RWPE2 (cell line): ENCODE data around the gene PLA2G4E.
A peak's percentile ranks its signal among the peaks of the same experiment; 100 is the strongest.

ENCODE experiments used
- ATAC-seq: fragments of 200-7000 bp; cut with Tn5 transposase; 3 replicates; pipeline ENCODE4 v1.9.1; 2021; ENCODE audit warnings: low read depth
- DNase-seq: peaks from one replicate; pipeline ENCODE4 v3.0.0-alpha.2; 2020; ENCODE audit warnings: low spot score
- H3K27ac ChIP-seq: fragments of 450-650 bp; 2 replicates; pipeline ENCODE4 v1.5.1; 2017; ENCODE audit warnings: mild to moderate bottlenecking; ENCODE audit not compliant: poor library complexity, severe bottlenecking
- H3K27me3 ChIP-seq: fragments of 250-450 bp; sonication (Bioruptor Pico); 2 replicates; pipeline ENCODE4 v1.5.1; 2021; ENCODE audit warnings: mild to moderate bottlenecking, moderate library complexity; ENCODE audit not compliant: insufficient read depth, poor library complexity, severe bottlenecking
- H3K36me3 ChIP-seq: fragments of 250-450 bp; sonication (Bioruptor Pico); 2 replicates; pipeline ENCODE4 v1.5.1; 2020; ENCODE audit warnings: low read depth, mild to moderate bottlenecking, moderate library complexity
- H3K4me1 ChIP-seq: fragments of 250-450 bp; sonication (Bioruptor Pico); 2 replicates; pipeline ENCODE4 v1.5.1; 2021; ENCODE audit warnings: mild to moderate bottlenecking, moderate library complexity; ENCODE audit not compliant: insufficient read depth, poor library complexity, severe bottlenecking
- H3K4me3 ChIP-seq: fragments of 250-450 bp; sonication (Bioruptor Pico); 2 replicates; pipeline ENCODE4 v1.5.1; 2021; ENCODE audit warnings: mild to moderate bottlenecking, moderate library complexity; ENCODE audit not compliant: severe bottlenecking
- H3K9me3 ChIP-seq: fragments of 250-450 bp; sonication (Bioruptor Pico); 2 replicates; pipeline ENCODE4 v1.5.1; 2021; ENCODE audit warnings: mild to moderate bottlenecking, moderate library complexity; ENCODE audit not compliant: severe bottlenecking
- CTCF ChIP-seq: fragments of 450-650 bp; IDR thresholded peaks from one replicate; pipeline ENCODE4 v1.5.1; 2017; ENCODE audit warnings: mild to moderate bottlenecking, moderate library complexity; ENCODE audit not compliant: poor library complexity, severe bottlenecking

PLA2G4E gene

GRCh38 chr15:41981371-41982132, 39.3 kb downstream of the PLA2G4E start:
- ATAC-seq = no peak
- DNase-seq = peak; percentile 36
- TF ChIP-seq CTCF = no peak
- Histone ChIP-seq H3K36me3 (no peaks in the 10 kb centered on the region), H3K27me3 (no peaks in the 10 kb centered on the region), H3K4me1 (no peaks in the 10 kb centered on the region), H3K27ac (no peak overlapping the region), H3K9me3 (no peaks in the 10 kb centered on the region), H3K4me3 (no peak overlapping the region)

GRCh38 chr15:41980654-41981323, 40.1 kb downstream of the PLA2G4E start:
- no peak for TF ChIP-seq CTCF
- Histone ChIP-seq H3K27ac (no peak overlapping the region), H3K9me3 (no peaks in the 10 kb centered on the region), H3K27me3 (no peaks in the 10 kb centered on the region), H3K4me1 (no peaks in the 10 kb centered on the region), H3K4me3 (no peak overlapping the region), H3K36me3 (no peaks in the 10 kb centered on the region)
- DNase-seq (no peak), ATAC-seq (no peak)

GRCh38 chr15:41979493-41980266, 41.2 kb downstream of the PLA2G4E start:
- H3K4me1 ChIP-seq = no peaks in the 10 kb centered on the region
- ATAC-seq (no peak), DNase-seq (no peak)

GRCh38 chr15:41978534-41978933, 42.3 kb downstream of the PLA2G4E start:
- no peak for TF ChIP-seq CTCF
- Histone ChIP-seq H3K4me3 (no peak overlapping the region), H3K4me1 (no peaks in the 10 kb centered on the region), H3K36me3 (no peaks in the 10 kb centered on the region), H3K9me3 (no peaks in the 10 kb centered on the region), H3K27me3 (no peaks in the 10 kb centered on the region), H3K27ac (no peak overlapping the region)
- ATAC-seq (no peak), DNase-seq (no peak)

More at GRCh38 chr15:41979493-41980266, 41.2 kb downstream of the PLA2G4E start:
- Histone ChIP-seq H3K9me3 (no peaks in the 10 kb centered on the region), H3K36me3 (no peaks in the 10 kb centered on the region), H3K27ac (no peak overlapping the region), H3K4me3 (no peak overlapping the region), H3K27me3 (no peaks in the 10 kb centered on the region)
- no peak for TF ChIP-seq CTCF
